HFF-Myc (cell line): ENCODE data around the gene UBXN4.

Source experiments
- DNase-seq: peaks from one replicate; pipeline ENCODE4 v3.0.0-alpha.2; 2011; ENCODE audit warnings: low read depth; ENCODE audit errors: extremely low read depth
- H3K4me3 ChIP-seq: replicated peaks from 2 replicates; pipeline ENCODE4 v1.5.1; 2011; ENCODE audit warnings: low read depth, mild to moderate bottlenecking, control low read depth, low read length
- TF ChIP-seq, protein P1 (sequence below): IDR thresholded peaks from 2 replicates; pipeline ENCODE4 v1.5.1; 2012; ENCODE audit warnings: mild to moderate bottlenecking, low read depth, low read length, control low read depth; ENCODE audit errors: missing control alignments

Gene UBXN4

DNA sequence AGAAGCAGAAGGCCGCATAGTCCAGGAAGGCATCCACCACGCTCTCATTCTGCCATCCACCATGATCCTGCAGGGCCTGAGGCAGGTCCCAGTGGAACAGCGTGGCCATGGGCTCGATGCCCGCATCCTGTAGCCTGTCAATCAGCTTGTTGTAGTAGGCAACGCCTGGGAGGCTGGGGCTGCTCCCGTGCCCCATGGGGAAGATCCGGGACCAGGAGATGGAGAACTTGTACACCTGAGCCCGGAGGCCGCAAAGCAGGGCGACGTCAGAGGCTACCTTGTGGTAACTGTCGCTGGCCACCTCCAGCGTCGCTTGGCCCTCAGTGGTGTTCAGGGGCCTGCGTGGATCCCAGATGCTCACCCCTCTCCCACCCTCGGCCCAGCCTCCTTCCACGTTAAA is 75.8 kb downstream of the UBXN4 start:
- no peak for DNase-seq
- TF ChIP-seq, protein P1, sequence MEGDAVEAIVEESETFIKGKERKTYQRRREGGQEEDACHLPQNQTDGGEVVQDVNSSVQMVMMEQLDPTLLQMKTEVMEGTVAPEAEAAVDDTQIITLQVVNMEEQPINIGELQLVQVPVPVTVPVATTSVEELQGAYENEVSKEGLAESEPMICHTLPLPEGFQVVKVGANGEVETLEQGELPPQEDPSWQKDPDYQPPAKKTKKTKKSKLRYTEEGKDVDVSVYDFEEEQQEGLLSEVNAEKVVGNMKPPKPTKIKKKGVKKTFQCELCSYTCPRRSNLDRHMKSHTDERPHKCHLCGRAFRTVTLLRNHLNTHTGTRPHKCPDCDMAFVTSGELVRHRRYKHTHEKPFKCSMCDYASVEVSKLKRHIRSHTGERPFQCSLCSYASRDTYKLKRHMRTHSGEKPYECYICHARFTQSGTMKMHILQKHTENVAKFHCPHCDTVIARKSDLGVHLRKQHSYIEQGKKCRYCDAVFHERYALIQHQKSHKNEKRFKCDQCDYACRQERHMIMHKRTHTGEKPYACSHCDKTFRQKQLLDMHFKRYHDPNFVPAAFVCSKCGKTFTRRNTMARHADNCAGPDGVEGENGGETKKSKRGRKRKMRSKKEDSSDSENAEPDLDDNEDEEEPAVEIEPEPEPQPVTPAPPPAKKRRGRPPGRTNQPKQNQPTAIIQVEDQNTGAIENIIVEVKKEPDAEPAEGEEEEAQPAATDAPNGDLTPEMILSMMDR: no peak
- no peak overlapping the region for H3K4me3 ChIP-seq

DNA sequence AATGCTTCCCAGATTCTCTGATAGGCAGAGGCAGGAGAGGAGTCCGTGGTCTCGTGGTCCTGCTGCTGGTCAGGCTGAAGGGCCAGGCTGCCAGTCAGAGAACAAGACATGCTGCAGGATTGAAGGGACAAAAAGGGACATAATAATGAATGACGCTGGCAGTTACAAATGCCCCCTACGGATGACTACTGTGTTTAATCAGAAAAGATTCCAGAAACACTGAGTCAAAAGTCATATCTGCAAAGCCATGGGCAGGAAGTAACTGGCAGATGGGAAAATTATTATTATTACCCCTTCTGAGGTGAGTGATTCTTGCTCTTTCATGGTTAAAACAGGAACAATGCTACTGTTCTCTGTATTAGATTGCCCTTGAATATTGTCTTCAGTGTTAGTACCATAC is 76.3 kb downstream of the UBXN4 start:
- TF ChIP-seq, protein P1: no peak
- H3K4me3 ChIP-seq: no peak overlapping the region
- DNase-seq: no peak

DNA sequence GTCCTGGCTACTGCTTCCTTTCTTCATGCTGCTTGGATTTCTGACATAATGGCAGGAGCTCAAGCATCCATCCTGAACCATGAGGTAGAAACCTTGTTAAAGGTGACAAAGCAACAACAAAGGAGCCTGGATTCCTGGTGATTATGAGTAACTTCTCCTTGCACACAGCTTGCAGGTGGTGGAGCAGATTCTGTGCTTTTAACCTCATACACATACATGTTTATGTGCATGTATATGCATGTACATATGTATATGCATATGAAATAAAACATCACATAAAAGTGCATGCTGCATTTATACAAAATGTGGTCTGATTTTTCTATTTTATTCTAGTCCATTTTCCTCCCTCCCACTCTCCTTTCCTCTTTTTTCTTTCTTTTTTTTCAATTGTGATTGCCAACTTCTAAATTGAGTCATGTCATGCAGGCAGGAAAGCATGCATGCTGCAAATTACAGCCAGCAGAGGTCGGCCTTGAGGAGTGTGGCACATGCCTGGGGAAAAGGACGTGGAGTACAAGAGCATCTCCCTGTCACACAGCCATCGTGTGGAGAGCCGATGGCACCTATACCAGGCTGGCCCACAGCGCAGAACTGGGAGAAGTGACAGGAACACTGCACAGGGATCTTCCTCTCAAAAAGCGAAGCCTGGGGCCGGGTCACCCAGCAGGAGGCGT is 77.4 kb downstream of the UBXN4 start:
- DNase-seq: no peak
- TF ChIP-seq, protein P1: peak; percentile 53
- no peak overlapping the region for H3K4me3 ChIP-seq

DNA sequence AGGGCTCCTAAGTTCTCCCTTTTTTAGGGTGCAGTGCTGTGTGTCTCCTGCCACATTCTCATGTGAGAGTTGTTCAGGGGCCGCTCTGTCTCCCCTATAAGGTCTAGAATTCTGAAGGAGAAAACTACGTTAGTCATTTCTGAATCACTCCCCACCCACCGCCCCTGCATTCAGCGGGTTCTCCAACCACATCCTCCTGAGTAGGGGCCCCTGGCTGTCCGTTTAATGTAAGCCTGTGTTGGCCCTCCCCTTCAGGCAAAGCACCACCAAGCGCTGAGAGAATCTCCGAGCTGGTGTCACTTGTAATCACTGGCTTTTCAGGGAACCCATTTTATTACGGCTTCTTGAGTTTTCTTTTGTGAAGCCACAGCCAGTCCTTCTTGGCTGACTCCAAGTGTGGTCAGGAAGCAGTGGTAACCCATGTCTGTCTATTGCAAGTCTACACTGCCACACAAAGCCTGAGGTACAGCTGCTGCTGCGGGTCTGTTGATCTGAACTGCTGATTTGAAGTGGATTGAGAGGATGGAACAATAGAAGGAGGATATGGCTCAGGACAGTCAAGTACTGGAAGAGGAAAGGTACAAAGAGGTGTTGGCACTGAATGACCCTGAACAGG is 78.5 kb downstream of the UBXN4 start:
- H3K4me3 ChIP-seq: no peak overlapping the region
- TF ChIP-seq, protein P1: no peak
- DNase-seq: no peak

DNA sequence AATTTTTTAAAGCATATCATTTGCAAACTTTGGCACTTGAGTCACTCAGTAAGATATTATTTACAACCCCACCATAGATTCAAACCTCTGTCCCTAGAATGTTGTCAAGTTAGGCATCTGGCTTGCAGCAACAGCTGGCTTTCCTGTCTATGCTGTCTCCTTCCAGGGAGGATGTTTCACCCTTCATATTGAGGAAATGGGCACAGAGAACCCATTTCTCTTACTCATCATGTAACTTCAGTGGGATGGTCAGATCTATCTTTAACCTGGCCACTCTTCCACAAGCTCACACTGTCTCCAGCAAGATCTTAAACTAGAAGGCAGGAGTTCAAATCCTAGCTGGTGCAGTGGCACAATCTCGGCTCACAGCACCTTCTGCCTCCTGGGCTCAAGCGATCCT is 79.5 kb downstream of the UBXN4 start:
- H3K4me3 ChIP-seq: no peak overlapping the region
- TF ChIP-seq, protein P1: no peak
- no peak for DNase-seq

DNA sequence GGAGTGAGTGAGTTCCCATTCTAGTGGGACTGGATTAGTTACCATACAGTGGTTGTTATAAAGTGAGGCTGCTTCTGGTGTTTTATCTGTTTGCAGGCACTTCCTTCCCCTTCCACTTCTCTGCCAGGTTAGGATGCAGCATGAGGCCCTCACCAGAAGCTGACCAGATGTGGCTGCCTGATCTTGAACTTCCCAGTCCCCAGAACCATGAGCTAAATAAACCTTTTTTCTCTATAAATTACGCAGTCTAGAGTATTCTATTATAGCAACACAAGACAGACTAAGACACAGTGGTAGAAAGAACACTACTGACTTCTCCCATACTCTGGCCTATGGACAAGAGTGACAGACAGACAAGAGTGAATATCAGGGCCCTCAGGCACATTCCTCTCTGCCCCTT is 81.2 kb downstream of the UBXN4 start:
- H3K4me3 ChIP-seq: no peak overlapping the region
- DNase-seq: no peak
- TF ChIP-seq, protein P1: no peak

DNA sequence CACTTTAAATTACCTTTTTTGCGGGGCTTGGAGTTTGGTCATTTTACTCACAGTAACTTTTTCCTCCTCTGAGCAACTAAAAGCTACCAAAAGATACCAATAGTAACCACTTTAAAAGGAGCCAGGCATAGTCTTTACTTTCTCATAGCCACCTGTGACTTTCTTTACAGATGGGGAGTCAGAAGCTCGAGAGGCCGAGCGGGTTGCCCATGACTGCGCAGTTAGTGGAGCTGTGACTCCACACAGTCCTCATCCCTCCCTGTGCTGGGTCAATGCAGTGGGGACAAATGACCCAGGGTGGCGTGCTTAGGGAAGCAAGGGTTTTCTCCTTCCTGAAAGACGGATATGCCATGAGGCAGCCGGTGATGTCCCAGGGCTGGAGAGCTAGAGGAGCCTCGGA is 83.5 kb downstream of the UBXN4 start:
- H3K4me3 ChIP-seq: no peak overlapping the region
- TF ChIP-seq, protein P1: no peak
- no peak for DNase-seq
